ENCODE results near the gene SND1.

- TF ChIP-seq POLR2AphosphoS5 (IDR thresholded peaks at IDR 0.05; ENCODE audit: borderline replicate concordance, low read depth, low read length) (no peak), EZH2 (IDR thresholded peaks at IDR 0.05) (no peak)
Observed at GRCh38 chr7:127882313-127882920, 230.4 kb downstream of the SND1 start.
